K562 (cell line): ENCODE measurements around the gene TMEM164. TPM values are rescaled to one million over a fixed set of nuclear protein-coding genes. Genes with fewer than 3 reads are reported as not detected.

ENCODE experiments used
- ATF3 ChIP-seq, 2 experiments: fragments of 450-650 bp in 1 of 2; sonication (generic) in 1 of 2; formaldehyde crosslinking in 1 of 2; IDR thresholded peaks in 1 of 2; conservative IDR thresholded peaks in 1 of 2; 2 replicates each; pipeline versions ENCODE4 v1.6.1 to v1.8.1; 2016 to 2023; ENCODE audit warnings: mild to moderate bottlenecking in 2 of 2, moderate library complexity in 2 of 2, inconsistent platforms in 1 of 2, missing genetic modification reagents in 1 of 2
- BRD4 ChIP-seq: fragments of 200-600 bp; sonication (generic); IDR thresholded peaks from 2 replicates; pipeline ENCODE4 v1.6.1; 2017; ENCODE audit warnings: inconsistent platforms
- CBX1 ChIP-seq: sonication (generic); IDR thresholded peaks from 2 replicates; pipeline ENCODE4 v1.6.1; 2016; ENCODE audit warnings: antibody characterized with exemption, low read depth, mild to moderate bottlenecking
- CBX3 ChIP-seq, 2 experiments: IDR thresholded peaks; 1 replicate in 1 of 2; 2 replicates in 1 of 2; pipeline ENCODE4 v1.6.1; 2012; ENCODE audit warnings: inconsistent platforms in 2 of 2, low read length in 2 of 2, borderline replicate concordance in 1 of 2, control low read depth in 1 of 2
- CREBBP ChIP-seq: IDR thresholded peaks from one replicate; pipeline ENCODE4 v1.6.1; 2012; ENCODE audit warnings: low read depth, mild to moderate bottlenecking, control low read depth, inconsistent platforms, low read length
- CTBP1 ChIP-seq: fragments of 450-650 bp; IDR thresholded peaks from 2 replicates; pipeline ENCODE4 v1.6.1; 2016; ENCODE audit warnings: borderline replicate concordance
- HDAC3 ChIP-seq: fragments of 450-650 bp; IDR thresholded peaks from 2 replicates; pipeline ENCODE4 v1.6.1; 2018; ENCODE audit warnings: borderline replicate concordance, mild to moderate bottlenecking, moderate library complexity; ENCODE audit not compliant: partially characterized antibody
- MAX ChIP-seq: sonication (generic); formaldehyde crosslinking; IDR thresholded peaks from 2 replicates; pipeline ENCODE4 v1.9.0; 2022; ENCODE audit warnings: mild to moderate bottlenecking, missing genetic modification reagents
- MGA ChIP-seq: fragments of 450-650 bp; IDR thresholded peaks from 2 replicates; pipeline ENCODE4 v1.6.1; 2016; ENCODE audit warnings: mild to moderate bottlenecking, moderate library complexity
- SLC30A9 ChIP-seq: fragments of 250-450 bp; sonication (Bioruptor Pico); IDR thresholded peaks from 2 replicates; pipeline ENCODE4 v1.8.0; 2022; ENCODE audit warnings: mild to moderate bottlenecking, moderate library complexity
- TCF7L2 ChIP-seq: fragments of 150-350 bp; IDR thresholded peaks from 2 replicates; pipeline ENCODE4 v1.6.1; 2016; ENCODE audit warnings: low read depth, mild to moderate bottlenecking, low read length, moderate library complexity
- XRCC3 ChIP-seq: fragments of 450-650 bp; IDR thresholded peaks from 2 replicates; pipeline ENCODE4 v1.6.1; 2017; ENCODE audit warnings: mild to moderate bottlenecking, moderate library complexity
- ZNF639 ChIP-seq, 2 experiments: fragments of 200-800 bp in 1 of 2; sonication (Bioruptor generic) in 1 of 2; sonication (generic) in 1 of 2; formaldehyde crosslinking in 1 of 2; IDR thresholded peaks in 1 of 2; conservative IDR thresholded peaks in 1 of 2; 2 replicates each; pipeline versions ENCODE4 v1.5.0 to v1.6.1; 2016 to 2020; ENCODE audit warnings: missing compliant biosample characterization in 1 of 2, missing genetic modification characterization in 1 of 2, missing genetic modification reagents in 1 of 2
- ZNF76 ChIP-seq: fragments of 250-450 bp; sonication (Bioruptor Pico); IDR thresholded peaks from 2 replicates; pipeline ENCODE4 v1.4.0; 2020; ENCODE audit warnings: mild to moderate bottlenecking, moderate library complexity, borderline replicate concordance
- polyA plus RNA-seq, 8 experiments: library from polyadenylated mRNA; depleted of rRNA in 4 of 8; stranded (reverse) in 5 of 8; unstranded in 3 of 8; fragments of >200 nt; fragmentation: Nextera tagmentation in 2 of 8; fragmentation: Illumina TruSeq in 1 of 8; extraction: Ambion mirVana in 2 of 8; extraction: Trizol in 1 of 8; gene quantifications; 2 replicates each; pipeline versions ENCODE4 v1.2.1 to v1.2.3, GENCODE V29; 2011 to 2014; ENCODE audit warnings: inconsistent platforms in 1 of 8, missing spikeins in 1 of 8
- total RNA-seq, 7 experiments: library from RNA; depleted of rRNA in 6 of 7; stranded (reverse); fragments of >200 nt in 6 of 7; fragmentation: Illumina TruSeq in 2 of 7; extraction: Trizol in 2 of 7; gene quantifications; 2 replicates each; pipeline versions ENCODE4 v1.2.1 to v1.2.3, GENCODE V29; 2011 to 2021; ENCODE audit warnings: low replicate concordance in 1 of 7

Gene TMEM164
- total and polyA plus RNA-seq, 9 of the 15 experiments (the other 6 are each of a cell fraction or from before 2014, with no cell fraction given) = 2.4 to 57.3 (median 23.1) TPM

- TF ChIP-seq MGA (no peak), HDAC3 (no peak), ZNF76 (no peak), SLC30A9 (CRISPR knock-in tag) (no peak), CREBBP (no peak), CBX1 (no peak), XRCC3 (no peak), TCF7L2 (no peak), MAX (CRISPR knock-in tag) (no peak), ATF3 (IDR thresholded peaks at IDR 0.05) (no peak), ATF3 (CRISPR knock-in tag; conservative IDR thresholded peaks at IDR 0.05) (no peak), ZNF639 (CRISPR knock-in tag; conservative IDR thresholded peaks at IDR 0.05 in 1 of 2, IDR thresholded peaks at IDR 0.05 in 1 of 2) (no peak), CTBP1 (peak; percentile 38; the same call in 1 of the 2 replicates), CBX3 (IDR thresholded peaks at IDR 0.05; ENCODE audit: borderline replicate concordance in 1 of 2, low read length in 2 of 2) (no peak), BRD4 (no peak)
Observed at GRCh38 chrX:110167952-110168451, 165.1 kb downstream of the TMEM164 start (continued).
